WTC11 (cell line): ENCODE results near the gene ALOX12B.

ENCODE experiments used
- FOXP1 ChIP-seq: sonication (generic); formaldehyde crosslinking; IDR thresholded peaks from 2 replicates; pipeline ENCODE4 v1.8.0; 2022; ENCODE audit warnings: missing genetic modification reagents, mild to moderate bottlenecking, moderate library complexity, borderline replicate concordance
- JUN ChIP-seq: sonication (generic); formaldehyde crosslinking; IDR thresholded peaks from 2 replicates; pipeline ENCODE4 v1.8.0; 2023; ENCODE audit warnings: mild to moderate bottlenecking, missing genetic modification reagents
- SOX15 ChIP-seq: fragments of 250-450 bp; sonication (Bioruptor Pico); IDR thresholded peaks from 2 replicates; pipeline ENCODE4 v1.9.0; 2021; ENCODE audit warnings: mild to moderate bottlenecking
- ZNF416 ChIP-seq: fragments of 250-450 bp; sonication (Bioruptor Pico); IDR thresholded peaks from 2 replicates; pipeline ENCODE4 v1.9.0; 2021; ENCODE audit warnings: mild to moderate bottlenecking, inconsistent platforms
- TF ChIP-seq, protein P1 (sequence below): fragments of 200-600 bp; IDR thresholded peaks from 2 replicates; pipeline ENCODE4 v1.8.0; 2022; ENCODE audit warnings: antibody characterized with exemption
- TF ChIP-seq, protein P2 (sequence below): sonication (generic); formaldehyde crosslinking; IDR thresholded peaks from 2 replicates; pipeline ENCODE4 v1.8.1; 2023; ENCODE audit warnings: mild to moderate bottlenecking, missing genetic modification reagents, moderate library complexity

DNA sequence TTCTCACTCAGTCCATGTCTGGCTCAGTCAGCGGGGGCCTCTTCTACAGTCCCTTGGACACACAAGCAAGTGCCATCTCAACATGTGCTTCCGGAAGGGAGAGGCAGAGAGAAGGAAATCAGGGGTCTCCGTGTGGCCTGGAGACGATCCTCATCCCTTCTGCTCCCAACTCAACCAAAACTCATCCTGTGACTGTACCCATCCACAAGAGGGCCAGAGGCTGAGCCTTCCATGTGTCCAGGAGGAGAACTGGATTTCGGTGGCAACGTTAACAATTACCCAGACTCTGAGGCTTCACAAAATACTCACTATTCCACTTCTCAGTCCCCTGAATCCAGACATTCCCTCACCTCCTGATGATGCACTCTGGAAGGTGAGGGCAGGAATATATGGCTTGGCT is 7.8 kb upstream of the ALOX12B start:
- TF ChIP-seq JUN (CRISPR knock-in tag) (no peak), FOXP1 (CRISPR knock-in tag) (no peak), ZNF416 (CRISPR knock-in tag) (no peak), SOX15 (no peak)
- TF ChIP-seq, protein P1, sequence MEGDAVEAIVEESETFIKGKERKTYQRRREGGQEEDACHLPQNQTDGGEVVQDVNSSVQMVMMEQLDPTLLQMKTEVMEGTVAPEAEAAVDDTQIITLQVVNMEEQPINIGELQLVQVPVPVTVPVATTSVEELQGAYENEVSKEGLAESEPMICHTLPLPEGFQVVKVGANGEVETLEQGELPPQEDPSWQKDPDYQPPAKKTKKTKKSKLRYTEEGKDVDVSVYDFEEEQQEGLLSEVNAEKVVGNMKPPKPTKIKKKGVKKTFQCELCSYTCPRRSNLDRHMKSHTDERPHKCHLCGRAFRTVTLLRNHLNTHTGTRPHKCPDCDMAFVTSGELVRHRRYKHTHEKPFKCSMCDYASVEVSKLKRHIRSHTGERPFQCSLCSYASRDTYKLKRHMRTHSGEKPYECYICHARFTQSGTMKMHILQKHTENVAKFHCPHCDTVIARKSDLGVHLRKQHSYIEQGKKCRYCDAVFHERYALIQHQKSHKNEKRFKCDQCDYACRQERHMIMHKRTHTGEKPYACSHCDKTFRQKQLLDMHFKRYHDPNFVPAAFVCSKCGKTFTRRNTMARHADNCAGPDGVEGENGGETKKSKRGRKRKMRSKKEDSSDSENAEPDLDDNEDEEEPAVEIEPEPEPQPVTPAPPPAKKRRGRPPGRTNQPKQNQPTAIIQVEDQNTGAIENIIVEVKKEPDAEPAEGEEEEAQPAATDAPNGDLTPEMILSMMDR, result no peak
- TF ChIP-seq, protein P2, sequence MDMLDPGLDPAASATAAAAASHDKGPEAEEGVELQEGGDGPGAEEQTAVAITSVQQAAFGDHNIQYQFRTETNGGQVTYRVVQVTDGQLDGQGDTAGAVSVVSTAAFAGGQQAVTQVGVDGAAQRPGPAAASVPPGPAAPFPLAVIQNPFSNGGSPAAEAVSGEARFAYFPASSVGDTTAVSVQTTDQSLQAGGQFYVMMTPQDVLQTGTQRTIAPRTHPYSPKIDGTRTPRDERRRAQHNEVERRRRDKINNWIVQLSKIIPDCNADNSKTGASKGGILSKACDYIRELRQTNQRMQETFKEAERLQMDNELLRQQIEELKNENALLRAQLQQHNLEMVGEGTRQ (CRISPR knock-in tag), result no peak
